GM08714 (cell line): Measurements from ENCODE around the gene NFKBIE.
A peak's percentile ranks its signal among the peaks of the same experiment; 100 is the strongest.
"Not testable (repeated sequence)": the region's sequence is repeated elsewhere in the genome, so short reads cannot be mapped to it uniquely, and the experiment has no call there.

Experiments
- H3K4me3 ChIP-seq: fragments of 200-500 bp; sonication (Bioruptor generic); 2 replicates; pipeline ENCODE4 v1.5.1; 2014; ENCODE audit warnings: mild to moderate bottlenecking, low read length, inconsistent platforms
- ZNF274 ChIP-seq: IDR thresholded peaks from 2 replicates; pipeline ENCODE4 v1.6.1; 2012; ENCODE audit warnings: mild to moderate bottlenecking, low read depth, low read length

The NFKBIE gene

GRCh38 chr6:44238687-44239350 is 26.5 kb downstream of the NFKBIE start:
- H3K4me3 ChIP-seq = no peak overlapping the region
- no peak for TF ChIP-seq ZNF274

GRCh38 chr6:44237813-44238433 is 27.4 kb downstream of the NFKBIE start:
- peak overlapping the region; percentile 48; the same call in 1 of the 2 replicates for H3K4me3 ChIP-seq
- no peak for TF ChIP-seq ZNF274

- peak overlapping the region; percentile 48; the same call in 1 of the 2 replicates for H3K4me3 ChIP-seq
- TF ChIP-seq ZNF274 = no peak
Observed at GRCh38 chr6:44237021-44237812, 28.1 kb downstream of the NFKBIE start.

GRCh38 chr6:44235891-44236516 is 29.3 kb downstream of the NFKBIE start:
- H3K4me3 ChIP-seq = no peak overlapping the region
- TF ChIP-seq ZNF274 = no peak

GRCh38 chr6:44235269-44235668 is 30.1 kb downstream of the NFKBIE start:
- TF ChIP-seq ZNF274 = no peak
- no peak overlapping the region for H3K4me3 ChIP-seq

GRCh38 chr6:44234101-44235025 is 31.0 kb downstream of the NFKBIE start:
- H3K4me3 ChIP-seq = no peak overlapping the region
- TF ChIP-seq ZNF274 = no peak

GRCh38 chr6:44233567-44234100 is 31.7 kb downstream of the NFKBIE start:
- no peak for TF ChIP-seq ZNF274
- no peak overlapping the region for H3K4me3 ChIP-seq

GRCh38 chr6:44232676-44233566 is 32.4 kb downstream of the NFKBIE start:
- no peak for TF ChIP-seq ZNF274
- no peak overlapping the region for H3K4me3 ChIP-seq

- not testable (repeated sequence) for H3K4me3 ChIP-seq
Observed at GRCh38 chr6:44231426-44231825, 33.9 kb downstream of the NFKBIE start.

GRCh38 chr6:44230034-44230675 is 35.2 kb downstream of the NFKBIE start:
- TF ChIP-seq ZNF274 = no peak
- no peak overlapping the region for H3K4me3 ChIP-seq

- TF ChIP-seq ZNF274 = no peak
- H3K4me3 ChIP-seq = no peak overlapping the region
Observed at GRCh38 chr6:44229376-44230033, 35.8 kb downstream of the NFKBIE start.
